HCT116 (cell line): ENCODE results near the gene PDE6C. TPM values are rescaled to one million over a fixed set of nuclear protein-coding genes. Genes with fewer than 3 reads are reported as not detected.

Source experiments
- ATAC-seq: fragments of 200-7000 bp; cut with Tn5 transposase; 2 replicates; pipeline ENCODE4 v1.9.1; 2020; ENCODE audit warnings: mild to moderate bottlenecking, moderate library complexity
- BruUV-seq: library from RNA; stranded (reverse); fragments of 400-500 nt; replicated peaks from 2 replicates; lab custom pipeline; 2021; lab: Mats Ljungman, UMichigan
- CTCF ChIA-PET: fragments of 300-600 bp; sonication (Branson Sonifier 250); formaldehyde crosslinking; loops from one replicate; lab custom pipeline; 2021; ENCODE audit warnings: antibody characterized with exemption; lab: Charles Lee
- POLR2A ChIA-PET: fragments of 300-600, 350-600 bp; sonication (Branson Sonifier 250); formaldehyde crosslinking; loops from one replicate; lab custom pipeline; 2021; ENCODE audit warnings: antibody characterized with exemption; lab: Charles Lee
- RAD21 ChIA-PET, 2 experiments: fragments of 300-600 bp; sonication (Branson Sonifier 250); formaldehyde crosslinking; loops; one replicate each; lab custom pipeline; 2023; ENCODE audit warnings: low total read pairs in 2 of 2; ENCODE audit not compliant: uncharacterized antibody in 2 of 2, unreplicated experiment in 2 of 2, low non-redundant PET in 1 of 2; lab: Charles Lee
- DNase-seq: peaks from one replicate; pipeline ENCODE4 v3.0.0-alpha.2; 2010; ENCODE audit warnings: low read depth, low spot score
- H2AFZ ChIP-seq: fragments of 200-600 bp; shearing (Covaris generic), sonication (generic); 2 replicates; pipeline ENCODE4 v1.6.1; 2017; ENCODE audit warnings: low read depth, mixed run types, mixed read lengths, antibody characterized with exemption, low read length; ENCODE audit not compliant: poor library complexity, severe bottlenecking
- H3K27ac ChIP-seq: 2 replicates; pipeline ENCODE4 v1.5.1; 2012; ENCODE audit warnings: low read depth, low read length
- H3K27me3 ChIP-seq: fragments of 200-600 bp; sonication (generic); 2 replicates; pipeline ENCODE4 v1.6.1; 2016; ENCODE audit warnings: mixed run types, low read length, mixed read lengths; ENCODE audit not compliant: insufficient read depth
- H3K36me3 ChIP-seq, 2 experiments: fragments of 200-500 bp in 1 of 2; fragments of 200-600 bp in 1 of 2; sonication (Bioruptor generic) in 1 of 2; sonication (generic) in 1 of 2; 2 replicates each; pipeline versions ENCODE4 v1.5.1 to v1.6.1; 2014 to 2016; ENCODE audit warnings: low read length in 2 of 2, inconsistent platforms in 1 of 2, mixed read lengths in 1 of 2, mixed run types in 1 of 2; ENCODE audit not compliant: insufficient read depth in 2 of 2, control insufficient read depth in 1 of 2
- H3K4me1 ChIP-seq, 2 experiments: fragments of 200-600 bp in 1 of 2; sonication (generic) in 1 of 2; 2 replicates each; pipeline versions ENCODE4 v1.5.1 to v1.6.1; 2012 to 2017; ENCODE audit warnings: low read length in 2 of 2, inconsistent platforms in 1 of 2, mild to moderate bottlenecking in 1 of 2, mixed read lengths in 1 of 2, mixed run types in 1 of 2, moderate library complexity in 1 of 2; ENCODE audit not compliant: insufficient read depth in 2 of 2, control insufficient read depth in 1 of 2
- H3K4me2 ChIP-seq: fragments of 200-600 bp; sonication (generic); 2 replicates; pipeline ENCODE4 v1.6.1; 2017; ENCODE audit warnings: mixed run types, low read length, mixed read lengths
- H3K4me3 ChIP-seq, 2 experiments: fragments of 200-600 bp in 1 of 2; sonication (generic) in 1 of 2; replicated peaks in 1 of 2; 2 replicates each; pipeline ENCODE4 v1.5.1; 2011 to 2016; ENCODE audit warnings: low read length in 2 of 2, control low read depth in 1 of 2, low read depth in 1 of 2, mild to moderate bottlenecking in 1 of 2, mixed read lengths in 1 of 2, mixed run types in 1 of 2
- H3K79me2 ChIP-seq: fragments of 200-600 bp; sonication (generic); 2 replicates; pipeline ENCODE4 v1.6.1; 2017; ENCODE audit warnings: mild to moderate bottlenecking, mixed run types, low read length, moderate library complexity, mixed read lengths; ENCODE audit not compliant: insufficient read depth
- H3K9ac ChIP-seq: fragments of 200-600 bp; sonication (generic); 2 replicates; pipeline ENCODE4 v1.6.1; 2016; ENCODE audit warnings: low read length, mixed read lengths
- H3K9me2 ChIP-seq: fragments of 200-600 bp; sonication (generic), shearing (Covaris generic); 2 replicates; pipeline ENCODE4 v1.6.1; 2017; ENCODE audit warnings: mixed run types, mild to moderate bottlenecking, moderate library complexity; ENCODE audit not compliant: insufficient read depth
- H3K9me3 ChIP-seq, 2 experiments: fragments of 200-500 bp in 1 of 2; fragments of 200-600 bp in 1 of 2; sonication (Bioruptor generic) in 1 of 2; sonication (generic) in 1 of 2; 2 replicates each; pipeline ENCODE4 v1.6.1; 2014 to 2017; ENCODE audit warnings: low read length in 2 of 2, mixed read lengths in 2 of 2, inconsistent platforms in 1 of 2, low read depth in 1 of 2, mild to moderate bottlenecking in 1 of 2, mixed run types in 1 of 2, moderate library complexity in 1 of 2; ENCODE audit not compliant: control insufficient read depth in 1 of 2, insufficient read depth in 1 of 2
- H4K20me1 ChIP-seq: fragments of 200-600 bp; sonication (generic), shearing (Covaris generic); 2 replicates; pipeline ENCODE4 v1.6.1; 2017; ENCODE audit warnings: mixed run types, mild to moderate bottlenecking, moderate library complexity; ENCODE audit not compliant: insufficient read depth
- ATF3 ChIP-seq: IDR thresholded peaks from 2 replicates; pipeline ENCODE4 v1.6.1; 2012
- CEBPB ChIP-seq: IDR thresholded peaks from 2 replicates; pipeline ENCODE4 v1.6.1; 2012; ENCODE audit warnings: low read depth
- EZH2phosphoT487 ChIP-seq: fragments of 200-600 bp; IDR thresholded peaks from 2 replicates; pipeline ENCODE4 v1.6.1; 2018; ENCODE audit warnings: antibody characterized with exemption, borderline replicate concordance
- FOSL1 ChIP-seq: IDR thresholded peaks from 2 replicates; pipeline ENCODE4 v1.6.1; 2012; ENCODE audit warnings: low read depth
- JUND ChIP-seq: IDR thresholded peaks from 2 replicates; pipeline ENCODE4 v1.6.1; 2012
- POLR2A ChIP-seq: IDR thresholded peaks from 2 replicates; pipeline ENCODE4 v1.7.0; 2011; ENCODE audit warnings: borderline replicate concordance; ENCODE audit not compliant: insufficient read depth, insufficient read length; ENCODE audit errors: extremely low read depth
- POLR2AphosphoS5 ChIP-seq: IDR thresholded peaks from 2 replicates; pipeline ENCODE4 v1.6.1; 2011; ENCODE audit warnings: mild to moderate bottlenecking, low read depth, low read length, moderate library complexity
- RAD21 ChIP-seq: IDR thresholded peaks from 2 replicates; pipeline ENCODE4 v1.6.1; 2012; ENCODE audit warnings: low read depth, mild to moderate bottlenecking
- REST ChIP-seq: IDR thresholded peaks from 2 replicates; pipeline ENCODE4 v1.6.1; 2012; ENCODE audit warnings: low read depth
- SP1 ChIP-seq: IDR thresholded peaks from 2 replicates; pipeline ENCODE4 v1.6.1; 2012; ENCODE audit warnings: low read depth
- YY1 ChIP-seq: IDR thresholded peaks from 2 replicates; pipeline ENCODE4 v1.6.1; 2011; ENCODE audit warnings: low read length, low read depth, moderate library complexity, mild to moderate bottlenecking; ENCODE audit not compliant: insufficient replicate concordance; ENCODE audit errors: extremely low read depth
- ZBTB33 ChIP-seq: IDR thresholded peaks from 2 replicates; pipeline ENCODE4 v1.6.1; 2011; ENCODE audit warnings: mild to moderate bottlenecking, low read length, moderate library complexity; ENCODE audit not compliant: insufficient replicate concordance; ENCODE audit errors: extremely low read depth
- intact Hi-C: fragments of 100-400 bp; cut with micrococcal nuclease; formaldehyde crosslinking; loops from 2 replicates; pipeline ENCODE4 v1.10.0; 2022
- total RNA-seq: library from RNA; stranded (reverse); gene quantifications from one replicate; pipeline ENCODE4 v1.2.1, GENCODE V29; 2021; ENCODE audit not compliant: unreplicated experiment
- TF ChIP-seq, protein P1 (sequence below), 3 experiments: fragments of 200-600 bp in 1 of 3; sonication (generic) in 1 of 3; IDR thresholded peaks in 2 of 3; conservative IDR thresholded peaks in 1 of 3; 2 replicates each; pipeline ENCODE4 v1.5.1; 2012 to 2017; ENCODE audit warnings: low read depth in 2 of 3, low read length in 2 of 3, antibody characterized with exemption in 1 of 3, borderline replicate concordance in 1 of 3, control low read depth in 1 of 3, mild to moderate bottlenecking in 1 of 3, mixed read lengths in 1 of 3, mixed run types in 1 of 3, moderate library complexity in 1 of 3; ENCODE audit not compliant: insufficient read depth in 1 of 3

Gene PDE6C
- total RNA-seq, 1 experiment from 2014 or later: not detected

GRCh38 chr10:93712593-93712992 is 100.3 kb downstream of the PDE6C start:
- no peak for TF ChIP-seq CEBPB
- TF ChIP-seq RAD21: no peak
- no peak for TF ChIP-seq YY1
- Histone ChIP-seq H3K79me2 (no peaks in the 10 kb centered on the region), H3K9me2 (no peaks in the 10 kb centered on the region), H2AFZ (no peak overlapping the region), H3K27me3 (no peaks in the 10 kb centered on the region), H4K20me1 (no peaks in the 10 kb centered on the region), H3K9me3 (no peaks in the 10 kb centered on the region), H3K4me1 (no peaks in the 10 kb centered on the region), H3K4me2 (no peak overlapping the region), H3K36me3 (no peaks in the 10 kb centered on the region), H3K4me3 (no peak overlapping the region), H3K9ac (no peak overlapping the region), H3K27ac (no peak overlapping the region)
- ChIA-PET RAD21 (no interaction called here), CTCF (no interaction called here), POLR2A (no interaction called here)
- no TSS peak for BruUV-seq
- DNase-seq: no peak
- no peak for ATAC-seq
- intact Hi-C loops: no loop called here

GRCh38 chr10:93715345-93715744 is 103.0 kb downstream of the PDE6C start:
- no peaks in the 10 kb centered on the region for H3K79me2 ChIP-seq
- no peaks in the 10 kb centered on the region for H3K9me2 ChIP-seq
- no peaks in the 10 kb centered on the region for H4K20me1 ChIP-seq
- H3K4me2 ChIP-seq: no peak overlapping the region
- H3K4me1 ChIP-seq: no peaks in the 10 kb centered on the region
- no peak overlapping the region for H3K27ac ChIP-seq
- RAD21 ChIA-PET: no interaction called here
- no peak overlapping the region for H3K9ac ChIP-seq
- H3K36me3 ChIP-seq: no peaks in the 10 kb centered on the region
- TF ChIP-seq REST (no peak), SP1 (no peak), ATF3 (no peak), ZBTB33 (no peak), POLR2AphosphoS5 (no peak), FOSL1 (no peak), JUND (no peak), EZH2phosphoT487 (no peak), POLR2A (no peak), RAD21 (no peak), CEBPB (no peak)
- TF ChIP-seq, protein P1, sequence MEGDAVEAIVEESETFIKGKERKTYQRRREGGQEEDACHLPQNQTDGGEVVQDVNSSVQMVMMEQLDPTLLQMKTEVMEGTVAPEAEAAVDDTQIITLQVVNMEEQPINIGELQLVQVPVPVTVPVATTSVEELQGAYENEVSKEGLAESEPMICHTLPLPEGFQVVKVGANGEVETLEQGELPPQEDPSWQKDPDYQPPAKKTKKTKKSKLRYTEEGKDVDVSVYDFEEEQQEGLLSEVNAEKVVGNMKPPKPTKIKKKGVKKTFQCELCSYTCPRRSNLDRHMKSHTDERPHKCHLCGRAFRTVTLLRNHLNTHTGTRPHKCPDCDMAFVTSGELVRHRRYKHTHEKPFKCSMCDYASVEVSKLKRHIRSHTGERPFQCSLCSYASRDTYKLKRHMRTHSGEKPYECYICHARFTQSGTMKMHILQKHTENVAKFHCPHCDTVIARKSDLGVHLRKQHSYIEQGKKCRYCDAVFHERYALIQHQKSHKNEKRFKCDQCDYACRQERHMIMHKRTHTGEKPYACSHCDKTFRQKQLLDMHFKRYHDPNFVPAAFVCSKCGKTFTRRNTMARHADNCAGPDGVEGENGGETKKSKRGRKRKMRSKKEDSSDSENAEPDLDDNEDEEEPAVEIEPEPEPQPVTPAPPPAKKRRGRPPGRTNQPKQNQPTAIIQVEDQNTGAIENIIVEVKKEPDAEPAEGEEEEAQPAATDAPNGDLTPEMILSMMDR (IDR thresholded peaks at IDR 0.05 in 2 of 3, conservative IDR thresholded peaks at IDR 0.05 in 1 of 3; ENCODE audit: borderline replicate concordance in 1 of 3, insufficient read depth in 1 of 3, low read depth in 2 of 3, low read length in 2 of 3): no peak
- H3K4me3 ChIP-seq: no peak overlapping the region
- no peak overlapping the region for H2AFZ ChIP-seq
- ATAC-seq: no peak
- DNase-seq: no peak
- BruUV-seq: no TSS peak
- POLR2A ChIA-PET: no interaction called here
- intact Hi-C loops: no loop called here
- no peaks in the 10 kb centered on the region for H3K27me3 ChIP-seq
- H3K9me3 ChIP-seq: no peaks in the 10 kb centered on the region
- CTCF ChIA-PET: no interaction called here
